ENCODE measurements around the gene CEP68.
"Not testable (repeated sequence)": the region's sequence is repeated elsewhere in the genome, so short reads cannot be mapped to it uniquely, and the experiment has no call there.

- not testable (repeated sequence) for TF ChIP-seq POLR2A (IDR thresholded peaks at IDR 0.05)
- TF ChIP-seq, protein P1, sequence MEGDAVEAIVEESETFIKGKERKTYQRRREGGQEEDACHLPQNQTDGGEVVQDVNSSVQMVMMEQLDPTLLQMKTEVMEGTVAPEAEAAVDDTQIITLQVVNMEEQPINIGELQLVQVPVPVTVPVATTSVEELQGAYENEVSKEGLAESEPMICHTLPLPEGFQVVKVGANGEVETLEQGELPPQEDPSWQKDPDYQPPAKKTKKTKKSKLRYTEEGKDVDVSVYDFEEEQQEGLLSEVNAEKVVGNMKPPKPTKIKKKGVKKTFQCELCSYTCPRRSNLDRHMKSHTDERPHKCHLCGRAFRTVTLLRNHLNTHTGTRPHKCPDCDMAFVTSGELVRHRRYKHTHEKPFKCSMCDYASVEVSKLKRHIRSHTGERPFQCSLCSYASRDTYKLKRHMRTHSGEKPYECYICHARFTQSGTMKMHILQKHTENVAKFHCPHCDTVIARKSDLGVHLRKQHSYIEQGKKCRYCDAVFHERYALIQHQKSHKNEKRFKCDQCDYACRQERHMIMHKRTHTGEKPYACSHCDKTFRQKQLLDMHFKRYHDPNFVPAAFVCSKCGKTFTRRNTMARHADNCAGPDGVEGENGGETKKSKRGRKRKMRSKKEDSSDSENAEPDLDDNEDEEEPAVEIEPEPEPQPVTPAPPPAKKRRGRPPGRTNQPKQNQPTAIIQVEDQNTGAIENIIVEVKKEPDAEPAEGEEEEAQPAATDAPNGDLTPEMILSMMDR (IDR thresholded peaks at IDR 0.05): not testable (repeated sequence)
Observed at GRCh38 chr2:65132930-65133329, 76.7 kb downstream of the CEP68 start.
